HG02571 (cell line): Measurements from ENCODE around the gene GGA3.
A peak's percentile ranks its signal among the peaks of the same experiment; 100 is the strongest.
"Not testable (repeated sequence)": the region's sequence is repeated elsewhere in the genome, so short reads cannot be mapped to it uniquely, and the experiment has no call there.

Source experiments
- ATAC-seq: cut with Tn5 transposase; IDR thresholded peaks from one replicate; pipeline ENCODE4 v1.9.1; 2021; ENCODE audit warnings: mild to moderate bottlenecking, moderate library complexity; ENCODE audit not compliant: unreplicated experiment

Gene GGA3

GRCh38 chr17:75228305-75228704, 33.1 kb downstream of the GGA3 start:
- ATAC-seq, result no peak

- ATAC-seq, result no peak
These were observed 33.7 kb downstream of the GGA3 start for GRCh38 chr17:75227729-75228128.

GRCh38 chr17:75225016-75225415, 36.4 kb downstream of the GGA3 start:
- no peak for ATAC-seq

- no peak for ATAC-seq
These were observed 41.6 kb downstream of the GGA3 start for GRCh38 chr17:75219815-75220214.

GRCh38 chr17:75218131-75218530, 43.3 kb downstream of the GGA3 start:
- ATAC-seq, result no peak

- no peak for ATAC-seq
These were observed 52.3 kb downstream of the GGA3 start for GRCh38 chr17:75209061-75209460.

- no peak for ATAC-seq
These were observed 53.2 kb downstream of the GGA3 start for GRCh38 chr17:75208161-75208560.

GRCh38 chr17:75207760-75208159, 53.6 kb downstream of the GGA3 start:
- ATAC-seq, result no peak

GRCh38 chr17:75207050-75207407, 54.4 kb downstream of the GGA3 start:
- ATAC-seq, result not testable (repeated sequence)

- ATAC-seq, result no peak
These were observed 55.6 kb downstream of the GGA3 start for GRCh38 chr17:75205793-75206163.

- ATAC-seq, result peak; percentile 60
These were observed 56.2 kb downstream of the GGA3 start, which contains the start of gene NUP85 for GRCh38 chr17:75205037-75205792. TSS of gene NUP85 (plus strand) at chr17:75205679. CDS start at chr17:75205762, 83 bp downstream.

- no peak for ATAC-seq
These were observed 61.4 kb downstream of the GGA3 start for GRCh38 chr17:75199886-75200618.

GRCh38 chr17:75194879-75195278, 66.5 kb downstream of the GGA3 start:
- no peak for ATAC-seq

GRCh38 chr17:75191584-75191983, 69.8 kb downstream of the GGA3 start:
- ATAC-seq, result no peak

GRCh38 chr17:75188614-75189013, 72.8 kb downstream of the GGA3 start:
- ATAC-seq, result no peak
